Measurements from ENCODE around the gene MIDN.

The MIDN gene

GRCh38 chr19:1232652-1233072 is 15.7 kb upstream of the MIDN start:
- no peak for DNase-seq (ENCODE audit: low read depth in 2 of 3, low spot score in 2 of 3)

- no peak for DNase-seq (ENCODE audit: low read depth in 2 of 3, low spot score in 2 of 3)
Observed at GRCh38 chr19:1233115-1233667, 15.2 kb upstream of the MIDN start.

GRCh38 chr19:1234051-1234954 is 14.1 kb upstream of the MIDN start:
- DNase-seq (ENCODE audit: low read depth in 2 of 3, low spot score in 2 of 3) = no peak

- DNase-seq (ENCODE audit: low read depth in 2 of 3, low spot score in 2 of 3) = no peak
Observed at GRCh38 chr19:1234955-1235380, 13.4 kb upstream of the MIDN start.

- DNase-seq (ENCODE audit: low read depth in 2 of 3, low spot score in 2 of 3) = no peak
Observed at GRCh38 chr19:1235625-1236538, 12.5 kb upstream of the MIDN start.

- DNase-seq (ENCODE audit: low read depth in 2 of 3, low spot score in 2 of 3) = no peak
Observed at GRCh38 chr19:1236576-1236975, 11.8 kb upstream of the MIDN start.

- DNase-seq (ENCODE audit: low read depth in 2 of 3, low spot score in 2 of 3) = no peak
Observed at GRCh38 chr19:1237027-1237659, 11.2 kb upstream of the MIDN start.

- DNase-seq (ENCODE audit: low read depth in 2 of 3, low spot score in 2 of 3) = no peak
Observed at GRCh38 chr19:1237754-1238368, 10.5 kb upstream of the MIDN start, which contains the start of gene CBARP. TSS of gene CBARP (minus strand) at chr19:1238005. CDS start at chr19:1236100, 1,905 bp downstream.

- DNase-seq (ENCODE audit: low read depth in 2 of 3, low spot score in 2 of 3) = no peak
Observed at GRCh38 chr19:1238369-1239303, 9.7 kb upstream of the MIDN start.

- DNase-seq (ENCODE audit: low read depth in 2 of 3, low spot score in 2 of 3) = no peak
Observed at GRCh38 chr19:1239420-1239795, 9.0 kb upstream of the MIDN start.

GRCh38 chr19:1239796-1240737 is 8.3 kb upstream of the MIDN start:
- peak; percentile 89 to 97 (median 96) for DNase-seq (ENCODE audit: low read depth in 2 of 3, low spot score in 2 of 3)

- no peak for DNase-seq (ENCODE audit: low read depth in 2 of 3, low spot score in 2 of 3)
Observed at GRCh38 chr19:1240925-1241324, 7.5 kb upstream of the MIDN start.

- DNase-seq (ENCODE audit: low read depth in 2 of 3, low spot score in 2 of 3) = peak; percentile 77 to 91 (median 90)
Observed at GRCh38 chr19:1241417-1242095, 6.8 kb upstream of the MIDN start, which contains the start of gene ATP5F1D. TSS of gene ATP5F1D (plus strand) at chr19:1241751. CDS start at chr19:1241851, 100 bp downstream.

GRCh38 chr19:1243768-1244692 is 4.4 kb upstream of the MIDN start:
- DNase-seq (ENCODE audit: low read depth in 2 of 3, low spot score in 2 of 3) = peak in 1 of 3 experiments; percentile 76

GRCh38 chr19:1244693-1245451 is 3.5 kb upstream of the MIDN start:
- no peak for DNase-seq (ENCODE audit: low read depth in 2 of 3, low spot score in 2 of 3)
